Neuron (in vitro differentiated cells): Measurements from ENCODE around the gene LAMTOR2.
A peak's percentile ranks its signal among the peaks of the same experiment; 100 is the strongest.

Experiments used
- H2AFZ ChIP-seq: one replicate; pipeline ENCODE4 v1.6.1; 2013; ENCODE audit warnings: low read depth, mild to moderate bottlenecking, inconsistent platforms, low read length, moderate library complexity
- H3K27me3 ChIP-seq: one replicate; pipeline ENCODE4 v1.6.1; 2013; ENCODE audit warnings: low read length; ENCODE audit not compliant: insufficient read depth
- H3K36me3 ChIP-seq: one replicate; pipeline ENCODE4 v1.6.1; 2013; ENCODE audit warnings: low read length; ENCODE audit not compliant: insufficient read depth
- H3K4me1 ChIP-seq: one replicate; pipeline ENCODE4 v1.6.1; 2013; ENCODE audit warnings: low read length; ENCODE audit not compliant: insufficient read depth
- H3K4me3 ChIP-seq: 2 replicates; pipeline ENCODE4 v1.5.1; 2013; ENCODE audit warnings: mild to moderate bottlenecking, low read length, moderate library complexity
- H3K9me3 ChIP-seq: one replicate; pipeline ENCODE4 v1.6.1; 2013; ENCODE audit warnings: low read length

The LAMTOR2 gene

GRCh38 chr1:156083800-156084790, 29.5 kb downstream of the LAMTOR2 start:
- Histone ChIP-seq H3K27me3 (no peaks in the 10 kb centered on the region), H3K4me1 (peaks cover 42% of the 10 kb centered on the region), H3K4me3 (peak overlapping the region; percentile 98), H3K36me3 (peaks cover 11% of the 10 kb centered on the region), H2AFZ (no peak overlapping the region), H3K9me3 (no peaks in the 10 kb centered on the region)

GRCh38 chr1:156086256-156086662, 31.7 kb downstream of the LAMTOR2 start:
- Histone ChIP-seq H2AFZ (no peak overlapping the region), H3K27me3 (no peaks in the 10 kb centered on the region), H3K9me3 (no peaks in the 10 kb centered on the region), H3K4me3 (no peak overlapping the region), H3K4me1 (peaks cover 42% of the 10 kb centered on the region), H3K36me3 (peaks cover 14% of the 10 kb centered on the region)

- Histone ChIP-seq H3K27me3 (no peaks in the 10 kb centered on the region), H3K4me3 (no peak overlapping the region), H2AFZ (no peak overlapping the region), H3K9me3 (no peaks in the 10 kb centered on the region), H3K4me1 (peaks cover 32% of the 10 kb centered on the region), H3K36me3 (peaks cover 37% of the 10 kb centered on the region)
Observed at GRCh38 chr1:156089704-156090103, 35.1 kb downstream of the LAMTOR2 start.

GRCh38 chr1:156090138-156090839, 35.7 kb downstream of the LAMTOR2 start:
- H3K4me1 ChIP-seq, result peaks cover 27% of the 10 kb centered on the region
- no peak overlapping the region for H2AFZ ChIP-seq
- H3K27me3 ChIP-seq, result no peaks in the 10 kb centered on the region
- H3K36me3 ChIP-seq, result peaks cover 34% of the 10 kb centered on the region
- H3K4me3 ChIP-seq, result no peak overlapping the region
- no peaks in the 10 kb centered on the region for H3K9me3 ChIP-seq

- Histone ChIP-seq H3K9me3 (no peaks in the 10 kb centered on the region), H2AFZ (no peak overlapping the region), H3K4me3 (no peak overlapping the region), H3K36me3 (peaks cover 37% of the 10 kb centered on the region), H3K4me1 (peaks cover 22% of the 10 kb centered on the region), H3K27me3 (no peaks in the 10 kb centered on the region)
Observed at GRCh38 chr1:156090840-156091188, 36.2 kb downstream of the LAMTOR2 start.

DNA sequence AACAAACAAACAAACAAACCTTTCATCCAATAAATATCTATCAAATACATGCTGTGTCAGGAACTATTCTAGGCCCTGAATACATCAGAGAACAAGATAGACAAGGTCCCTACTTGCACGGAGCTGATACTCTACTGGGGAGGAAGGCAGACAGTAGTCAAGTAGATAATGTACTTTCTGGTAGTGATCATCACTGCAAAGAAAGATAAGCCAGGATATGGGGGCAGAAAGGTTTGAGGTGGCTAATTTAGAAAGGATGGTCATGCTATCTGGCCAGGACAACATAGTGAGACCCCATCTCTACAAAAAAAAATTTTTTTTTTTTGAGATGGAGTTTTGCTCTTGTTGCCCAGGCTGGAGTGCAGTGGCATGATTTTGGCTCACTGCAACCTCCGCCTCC, 37.0 kb downstream of the LAMTOR2 start:
- H3K36me3 ChIP-seq, result peaks cover 41% of the 10 kb centered on the region
- no peak overlapping the region for H3K4me3 ChIP-seq
- H3K9me3 ChIP-seq, result no peaks in the 10 kb centered on the region
- no peak overlapping the region for H2AFZ ChIP-seq
- peaks cover 23% of the 10 kb centered on the region for H3K4me1 ChIP-seq
- H3K27me3 ChIP-seq, result no peaks in the 10 kb centered on the region

DNA sequence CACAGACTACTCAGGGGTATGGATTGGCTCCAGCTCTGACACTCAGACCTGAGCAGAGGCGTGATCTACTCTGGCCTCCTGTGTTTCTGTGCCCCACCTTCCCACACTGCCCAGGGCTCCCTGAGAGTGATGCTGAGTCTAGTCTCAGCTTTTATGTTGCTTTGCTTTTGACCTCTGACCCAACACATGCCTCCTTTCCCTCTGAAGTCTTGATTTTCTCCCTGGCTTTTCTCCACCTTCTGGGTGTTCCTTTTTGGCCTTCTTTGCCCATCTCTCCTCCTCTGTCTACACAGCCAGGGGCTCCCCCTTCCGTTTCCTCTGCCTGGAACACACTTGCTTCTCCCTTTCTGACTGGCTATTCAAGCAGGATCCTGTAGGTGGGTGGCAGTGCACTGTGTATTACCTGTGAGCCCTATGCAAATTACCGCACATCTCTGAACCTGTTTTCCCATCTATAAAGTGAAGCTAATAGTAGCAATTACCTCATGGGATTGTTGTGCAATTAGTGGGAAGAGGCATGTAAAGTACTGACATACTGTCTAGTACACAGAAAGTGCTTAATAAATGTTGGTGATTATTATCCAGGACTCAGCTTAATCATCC, 41.4 kb downstream of the LAMTOR2 start:
- Histone ChIP-seq H3K36me3 (peaks cover 67% of the 10 kb centered on the region), H3K4me1 (peaks cover 15% of the 10 kb centered on the region), H3K27me3 (no peaks in the 10 kb centered on the region), H2AFZ (no peak overlapping the region), H3K9me3 (no peaks in the 10 kb centered on the region), H3K4me3 (no peak overlapping the region)

- Histone ChIP-seq H3K36me3 (peaks cover 63% of the 10 kb centered on the region), H3K4me3 (no peak overlapping the region), H3K27me3 (no peaks in the 10 kb centered on the region), H3K4me1 (peaks cover 15% of the 10 kb centered on the region), H2AFZ (no peak overlapping the region), H3K9me3 (no peaks in the 10 kb centered on the region)
Observed at GRCh38 chr1:156096640-156097391, 42.2 kb downstream of the LAMTOR2 start.

DNA sequence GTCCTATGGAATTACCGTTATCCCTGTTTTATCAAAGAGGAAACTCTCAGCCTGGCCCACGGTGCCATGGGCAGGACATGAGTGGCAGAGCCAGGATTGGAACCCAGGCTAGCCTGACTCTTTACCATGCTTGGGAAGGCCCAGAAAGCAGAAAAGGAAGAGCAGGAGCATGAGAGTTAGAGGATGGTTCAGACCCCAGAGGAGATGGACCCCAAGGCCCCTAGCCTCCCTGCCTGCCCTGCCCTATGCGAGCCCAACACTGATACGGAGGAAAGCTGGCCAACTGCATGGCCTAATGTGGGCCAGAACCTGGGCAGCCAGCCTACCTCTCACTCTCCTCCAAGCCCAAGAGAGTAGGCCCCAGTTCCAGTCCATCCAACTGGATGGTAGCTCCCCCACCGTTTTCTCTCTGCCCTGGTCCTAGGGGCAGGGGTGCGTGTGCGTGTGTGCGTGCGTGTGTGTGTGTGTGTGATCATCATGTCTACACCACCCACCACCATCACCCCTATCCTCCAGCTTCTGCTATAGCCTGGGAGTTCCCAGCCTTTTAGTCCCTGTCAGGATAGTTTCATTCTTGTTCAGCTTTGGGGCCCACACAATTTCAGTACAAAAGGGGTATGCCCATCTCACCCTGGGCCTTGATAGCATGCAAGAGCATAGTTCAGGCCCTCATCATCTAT, 43.1 kb downstream of the LAMTOR2 start:
- Histone ChIP-seq H3K36me3 (peaks cover 59% of the 10 kb centered on the region), H3K9me3 (no peaks in the 10 kb centered on the region), H3K4me1 (peaks cover 18% of the 10 kb centered on the region), H3K27me3 (no peaks in the 10 kb centered on the region), H3K4me3 (no peak overlapping the region), H2AFZ (no peak overlapping the region)

- no peak overlapping the region for H2AFZ ChIP-seq
- peaks cover 52% of the 10 kb centered on the region for H3K36me3 ChIP-seq
- H3K9me3 ChIP-seq, result no peaks in the 10 kb centered on the region
- H3K4me3 ChIP-seq, result no peak overlapping the region
- no peaks in the 10 kb centered on the region for H3K27me3 ChIP-seq
- peaks cover 29% of the 10 kb centered on the region for H3K4me1 ChIP-seq
Observed at GRCh38 chr1:156098784-156099183, 44.2 kb downstream of the LAMTOR2 start.

GRCh38 chr1:156099282-156099681, 44.7 kb downstream of the LAMTOR2 start:
- no peak overlapping the region for H2AFZ ChIP-seq
- H3K27me3 ChIP-seq, result no peaks in the 10 kb centered on the region
- H3K9me3 ChIP-seq, result no peaks in the 10 kb centered on the region
- H3K36me3 ChIP-seq, result peaks cover 48% of the 10 kb centered on the region
- H3K4me3 ChIP-seq, result no peak overlapping the region
- H3K4me1 ChIP-seq, result peaks cover 34% of the 10 kb centered on the region
